NCI-H2081 treated with DMSO at 0.1 percent for 48 hours (cell line): ENCODE results near the gene EEF2K.

Experiments used
- DNase-seq: peaks from one replicate; lab custom pipeline; 2025; lab: John Stamatoyannopoulos, UW

The EEF2K gene

GRCh38 chr16:22252317-22252716 lies 46.2 kb downstream of the EEF2K start:
- DNase-seq = no peak

GRCh38 chr16:22253272-22253671 lies 47.2 kb downstream of the EEF2K start:
- DNase-seq = no peak

GRCh38 chr16:22255335-22255734 lies 49.3 kb downstream of the EEF2K start:
- no peak for DNase-seq

- DNase-seq = no peak
Measured at GRCh38 chr16:22257440-22257839, 51.4 kb downstream of the EEF2K start.

GRCh38 chr16:22260490-22260889 lies 54.4 kb downstream of the EEF2K start:
- DNase-seq = no peak

- DNase-seq = no peak
Measured at GRCh38 chr16:22262460-22262859, 56.4 kb downstream of the EEF2K start.

- no peak for DNase-seq
Measured at GRCh38 chr16:22264786-22265185, 58.7 kb downstream of the EEF2K start.

- DNase-seq = no peak
Measured at GRCh38 chr16:22265351-22265750, 59.3 kb downstream of the EEF2K start.

GRCh38 chr16:22266546-22266945 lies 60.5 kb downstream of the EEF2K start:
- no peak for DNase-seq

GRCh38 chr16:22267764-22268163 lies 61.7 kb downstream of the EEF2K start:
- no peak for DNase-seq

GRCh38 chr16:22270525-22270924 lies 64.4 kb downstream of the EEF2K start:
- no peak for DNase-seq

GRCh38 chr16:22272870-22273650 lies 67.0 kb downstream of the EEF2K start:
- no peak for DNase-seq

GRCh38 chr16:22274916-22275315 lies 68.8 kb downstream of the EEF2K start:
- no peak for DNase-seq

GRCh38 chr16:22278441-22279230 lies 72.6 kb downstream of the EEF2K start:
- DNase-seq = no peak

- DNase-seq = no peak
Measured at GRCh38 chr16:22282254-22282892, 76.3 kb downstream of the EEF2K start.

GRCh38 chr16:22284637-22285036 lies 78.6 kb downstream of the EEF2K start:
- no peak for DNase-seq

- no peak for DNase-seq
Measured at GRCh38 chr16:22285080-22285479, 79.0 kb downstream of the EEF2K start.

- no peak for DNase-seq
Measured at GRCh38 chr16:22291020-22291419, 84.9 kb downstream of the EEF2K start.

- DNase-seq = no peak
Measured at GRCh38 chr16:22291860-22292318, 85.8 kb downstream of the EEF2K start.

GRCh38 chr16:22292320-22292719 lies 86.2 kb downstream of the EEF2K start:
- no peak for DNase-seq

GRCh38 chr16:22293137-22294106 lies 87.3 kb downstream of the EEF2K start:
- no peak for DNase-seq
